ENCODE data around the gene CFAP57. TPM values are rescaled to one million over a fixed set of nuclear protein-coding genes. Genes with fewer than 3 reads are reported as not detected.

Gene CFAP57
- total and polyA plus RNA-seq, 2 of the 13 experiments (the other 11 are each of a cell fraction or from before 2014, with no cell fraction given) = 0.01 TPM; not detected in 1

DNA sequence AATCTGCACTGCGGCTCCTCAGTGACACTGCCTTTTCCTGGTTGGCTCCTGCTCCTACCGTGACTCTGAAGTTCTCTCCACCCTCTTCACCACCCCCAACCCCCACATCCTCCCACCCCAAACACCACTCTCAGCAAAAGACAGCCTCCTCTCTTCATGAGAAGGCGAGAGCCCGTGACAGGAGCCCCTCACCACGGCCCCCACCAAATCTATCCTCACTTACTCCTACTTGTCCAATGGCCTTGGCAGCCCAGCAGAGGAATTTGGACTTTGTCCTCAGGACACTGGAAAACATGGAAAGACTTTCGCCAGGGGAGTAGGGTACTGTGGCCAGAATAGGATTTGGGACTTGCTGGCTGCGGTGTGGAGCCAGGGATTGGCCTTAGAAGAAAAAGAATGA, 104.5 kb downstream of the CFAP57 start (continued):
- no peak for TF ChIP-seq ETV6 (CRISPR knock-in tag; conservative IDR thresholded peaks at IDR 0.05)
- no peak for TF ChIP-seq ZNF775 (CRISPR knock-in tag; IDR thresholded peaks at IDR 0.05; ENCODE audit: borderline replicate concordance)
- no peak for TF ChIP-seq RBAK (CRISPR knock-in tag; IDR thresholded peaks at IDR 0.05)
- TF ChIP-seq SALL2 (CRISPR knock-in tag; IDR thresholded peaks at IDR 0.05) = no peak
- TF ChIP-seq, protein P1, sequence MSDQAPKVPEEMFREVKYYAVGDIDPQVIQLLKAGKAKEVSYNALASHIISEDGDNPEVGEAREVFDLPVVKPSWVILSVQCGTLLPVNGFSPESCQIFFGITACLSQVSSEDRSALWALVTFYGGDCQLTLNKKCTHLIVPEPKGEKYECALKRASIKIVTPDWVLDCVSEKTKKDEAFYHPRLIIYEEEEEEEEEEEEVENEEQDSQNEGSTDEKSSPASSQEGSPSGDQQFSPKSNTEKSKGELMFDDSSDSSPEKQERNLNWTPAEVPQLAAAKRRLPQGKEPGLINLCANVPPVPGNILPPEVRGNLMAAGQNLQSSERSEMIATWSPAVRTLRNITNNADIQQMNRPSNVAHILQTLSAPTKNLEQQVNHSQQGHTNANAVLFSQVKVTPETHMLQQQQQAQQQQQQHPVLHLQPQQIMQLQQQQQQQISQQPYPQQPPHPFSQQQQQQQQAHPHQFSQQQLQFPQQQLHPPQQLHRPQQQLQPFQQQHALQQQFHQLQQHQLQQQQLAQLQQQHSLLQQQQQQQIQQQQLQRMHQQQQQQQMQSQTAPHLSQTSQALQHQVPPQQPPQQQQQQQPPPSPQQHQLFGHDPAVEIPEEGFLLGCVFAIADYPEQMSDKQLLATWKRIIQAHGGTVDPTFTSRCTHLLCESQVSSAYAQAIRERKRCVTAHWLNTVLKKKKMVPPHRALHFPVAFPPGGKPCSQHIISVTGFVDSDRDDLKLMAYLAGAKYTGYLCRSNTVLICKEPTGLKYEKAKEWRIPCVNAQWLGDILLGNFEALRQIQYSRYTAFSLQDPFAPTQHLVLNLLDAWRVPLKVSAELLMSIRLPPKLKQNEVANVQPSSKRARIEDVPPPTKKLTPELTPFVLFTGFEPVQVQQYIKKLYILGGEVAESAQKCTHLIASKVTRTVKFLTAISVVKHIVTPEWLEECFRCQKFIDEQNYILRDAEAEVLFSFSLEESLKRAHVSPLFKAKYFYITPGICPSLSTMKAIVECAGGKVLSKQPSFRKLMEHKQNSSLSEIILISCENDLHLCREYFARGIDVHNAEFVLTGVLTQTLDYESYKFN (CRISPR knock-in tag; conservative IDR thresholded peaks at IDR 0.05) = peak; percentile 81
- TF ChIP-seq PAX8 (CRISPR knock-in tag; IDR thresholded peaks at IDR 0.05; ENCODE audit: borderline replicate concordance) = no peak
- TF ChIP-seq ZNF337 (CRISPR knock-in tag; IDR thresholded peaks at IDR 0.05; ENCODE audit: borderline replicate concordance, low read depth) = peak; percentile 46; the same call in 1 of the 2 replicates
- peak; percentile 72 for TF ChIP-seq RXRB (CRISPR knock-in tag; IDR thresholded peaks at IDR 0.05; ENCODE audit: borderline replicate concordance)
- TF ChIP-seq, protein P2, sequence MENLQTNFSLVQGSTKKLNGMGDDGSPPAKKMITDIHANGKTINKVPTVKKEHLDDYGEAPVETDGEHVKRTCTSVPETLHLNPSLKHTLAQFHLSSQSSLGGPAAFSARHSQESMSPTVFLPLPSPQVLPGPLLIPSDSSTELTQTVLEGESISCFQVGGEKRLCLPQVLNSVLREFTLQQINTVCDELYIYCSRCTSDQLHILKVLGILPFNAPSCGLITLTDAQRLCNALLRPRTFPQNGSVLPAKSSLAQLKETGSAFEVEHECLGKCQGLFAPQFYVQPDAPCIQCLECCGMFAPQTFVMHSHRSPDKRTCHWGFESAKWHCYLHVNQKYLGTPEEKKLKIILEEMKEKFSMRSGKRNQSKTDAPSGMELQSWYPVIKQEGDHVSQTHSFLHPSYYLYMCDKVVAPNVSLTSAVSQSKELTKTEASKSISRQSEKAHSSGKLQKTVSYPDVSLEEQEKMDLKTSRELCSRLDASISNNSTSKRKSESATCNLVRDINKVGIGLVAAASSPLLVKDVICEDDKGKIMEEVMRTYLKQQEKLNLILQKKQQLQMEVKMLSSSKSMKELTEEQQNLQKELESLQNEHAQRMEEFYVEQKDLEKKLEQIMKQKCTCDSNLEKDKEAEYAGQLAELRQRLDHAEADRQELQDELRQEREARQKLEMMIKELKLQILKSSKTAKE (CRISPR knock-in tag; IDR thresholded peaks at IDR 0.05; ENCODE audit: borderline replicate concordance) = no peak
- TF ChIP-seq BORCS8-MEF2B (CRISPR knock-in tag; IDR thresholded peaks at IDR 0.05) = no peak
- TF ChIP-seq, protein P3, sequence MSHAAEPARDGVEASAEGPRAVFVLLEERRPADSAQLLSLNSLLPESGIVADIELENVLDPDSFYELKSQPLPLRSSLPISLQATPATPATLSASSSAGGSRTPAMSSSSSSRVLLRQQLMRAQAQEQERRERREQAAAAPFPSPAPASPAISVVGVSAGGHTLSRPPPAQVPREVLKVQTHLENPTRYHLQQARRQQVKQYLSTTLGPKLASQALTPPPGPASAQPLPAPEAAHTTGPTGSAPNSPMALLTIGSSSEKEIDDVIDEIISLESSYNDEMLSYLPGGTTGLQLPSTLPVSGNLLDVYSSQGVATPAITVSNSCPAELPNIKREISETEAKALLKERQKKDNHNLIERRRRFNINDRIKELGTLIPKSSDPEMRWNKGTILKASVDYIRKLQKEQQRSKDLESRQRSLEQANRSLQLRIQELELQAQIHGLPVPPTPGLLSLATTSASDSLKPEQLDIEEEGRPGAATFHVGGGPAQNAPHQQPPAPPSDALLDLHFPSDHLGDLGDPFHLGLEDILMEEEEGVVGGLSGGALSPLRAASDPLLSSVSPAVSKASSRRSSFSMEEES (CRISPR knock-in tag; IDR thresholded peaks at IDR 0.05) = peak; percentile 31; the same call in 1 of the 2 replicates
- no peak for TF ChIP-seq PRPF4 (IDR thresholded peaks at IDR 0.05; ENCODE audit: low read depth, low read length, poor library complexity, severe bottlenecking)
- 0 out of 2 replicates have a peak, but pooled peaks have one; percentile 15 for TF ChIP-seq KDM1A (CRISPR knock-in tag; IDR thresholded peaks at IDR 0.05)
- TF ChIP-seq, protein P4, sequence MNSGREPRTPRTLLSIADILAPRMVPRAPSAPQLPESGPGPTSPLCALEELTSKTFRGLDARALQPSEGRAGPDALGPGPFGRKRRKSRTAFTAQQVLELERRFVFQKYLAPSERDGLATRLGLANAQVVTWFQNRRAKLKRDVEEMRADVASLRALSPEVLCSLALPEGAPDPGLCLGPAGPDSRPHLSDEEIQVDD (CRISPR knock-in tag; IDR thresholded peaks at IDR 0.05; ENCODE audit: borderline replicate concordance) = no peak
- TF ChIP-seq SP140L (CRISPR knock-in tag; IDR thresholded peaks at IDR 0.05; ENCODE audit: borderline replicate concordance) = no peak
- no peak for TF ChIP-seq REL (CRISPR knock-in tag; conservative IDR thresholded peaks at IDR 0.05)
- no peak for TF ChIP-seq ZNF557 (CRISPR knock-in tag; IDR thresholded peaks at IDR 0.05)
- peak; percentile 74 for TF ChIP-seq GATAD2A (CRISPR knock-in tag; IDR thresholded peaks at IDR 0.05)
- no peak for TF ChIP-seq SCMH1 (CRISPR knock-in tag; IDR thresholded peaks at IDR 0.05; ENCODE audit: borderline replicate concordance)
- TF ChIP-seq, protein P5, sequence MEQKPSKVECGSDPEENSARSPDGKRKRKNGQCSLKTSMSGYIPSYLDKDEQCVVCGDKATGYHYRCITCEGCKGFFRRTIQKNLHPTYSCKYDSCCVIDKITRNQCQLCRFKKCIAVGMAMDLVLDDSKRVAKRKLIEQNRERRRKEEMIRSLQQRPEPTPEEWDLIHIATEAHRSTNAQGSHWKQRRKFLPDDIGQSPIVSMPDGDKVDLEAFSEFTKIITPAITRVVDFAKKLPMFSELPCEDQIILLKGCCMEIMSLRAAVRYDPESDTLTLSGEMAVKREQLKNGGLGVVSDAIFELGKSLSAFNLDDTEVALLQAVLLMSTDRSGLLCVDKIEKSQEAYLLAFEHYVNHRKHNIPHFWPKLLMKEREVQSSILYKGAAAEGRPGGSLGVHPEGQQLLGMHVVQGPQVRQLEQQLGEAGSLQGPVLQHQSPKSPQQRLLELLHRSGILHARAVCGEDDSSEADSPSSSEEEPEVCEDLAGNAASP (CRISPR knock-in tag; IDR thresholded peaks at IDR 0.05; ENCODE audit: borderline replicate concordance) = peak; percentile 63; the same call in 1 of the 2 replicates
- no peak for TF ChIP-seq EEA1 (CRISPR knock-in tag; IDR thresholded peaks at IDR 0.05; ENCODE audit: borderline replicate concordance)
- TF ChIP-seq HDAC1 (CRISPR knock-in tag; IDR thresholded peaks at IDR 0.05) = 0 out of 2 replicates have a peak, but pooled peaks have one; percentile 35
